Tibial artery (tissue), 4 donors: ENCODE measurements around the gene APMAP.

ENCODE experiments used
- DNase-seq, 2 donors: peaks; one replicate each; pipeline ENCODE4 v3.0.0-alpha.2; 2019
- H3K27ac ChIP-seq, 2 donors: fragments of 200-600 bp; sonication (generic) in 1 of 2; 1 replicate in 1 of 2; 2 replicates in 1 of 2; pipeline ENCODE4 v1.5.1; 2018 to 2019; ENCODE audit warnings: mild to moderate bottlenecking in 1 of 2
- H3K27me3 ChIP-seq, 2 donors: fragments of 200-600 bp; sonication (generic) in 1 of 2; one replicate each; pipeline versions ENCODE4 v1.5.1 to v1.6.0; 2016 to 2019
- H3K36me3 ChIP-seq, 3 donors: fragments of 200-600 bp; sonication (generic) in 2 of 3; one replicate each; pipeline ENCODE4 v1.5.1; 2016 to 2019; ENCODE audit warnings: mild to moderate bottlenecking in 2 of 3
- H3K4me1 ChIP-seq, 4 donors: fragments of 200-600 bp; sonication (generic) in 2 of 4; 1 replicate in 3 of 4; 2 replicates in 1 of 4; pipeline ENCODE4 v1.5.1; 2016 to 2019
- H3K4me3 ChIP-seq, 2 donors: fragments of 200-600 bp; sonication (generic) in 1 of 2; 1 replicate in 1 of 2; 2 replicates in 1 of 2; pipeline ENCODE4 v1.5.1; 2018 to 2019; ENCODE audit warnings: mild to moderate bottlenecking in 2 of 2
- H3K9me3 ChIP-seq, 3 donors: fragments of 200-600 bp; sonication (generic) in 1 of 3; one replicate each; pipeline ENCODE4 v1.5.1; 2016 to 2019
- intact Hi-C: fragments of 100-400 bp; cut with DNase I; formaldehyde crosslinking; loops from one replicate; pipeline ENCODE4 v1.15.0; 2023; ENCODE audit warnings: low total_unique reads
- TF ChIP-seq, protein P1 (sequence below), 2 experiments: fragments of 200-600 bp in 1 of 2; fragments of 450-650 bp in 1 of 2; IDR thresholded peaks; one replicate each; pipeline ENCODE4 v1.5.1; 2017 to 2019; ENCODE audit warnings: antibody characterized with exemption in 2 of 2, mild to moderate bottlenecking in 1 of 2, moderate library complexity in 1 of 2

The APMAP gene

GRCh38 chr20:24999568-24999967 is 7.0 kb upstream of the APMAP start:
- intact Hi-C loops, result loop anchor here (5.0 to 10.0 kb wide), 3 partner anchors 178 to 393 kb away; partner anchors contain the start of gene ABHD12
- peaks cover 0 to 4% (median 0%) of the 10 kb centered on the region in 3 donors for H3K36me3 ChIP-seq
- H3K9me3 ChIP-seq, result no peaks in the 10 kb centered on the region
- TF ChIP-seq, protein P1, sequence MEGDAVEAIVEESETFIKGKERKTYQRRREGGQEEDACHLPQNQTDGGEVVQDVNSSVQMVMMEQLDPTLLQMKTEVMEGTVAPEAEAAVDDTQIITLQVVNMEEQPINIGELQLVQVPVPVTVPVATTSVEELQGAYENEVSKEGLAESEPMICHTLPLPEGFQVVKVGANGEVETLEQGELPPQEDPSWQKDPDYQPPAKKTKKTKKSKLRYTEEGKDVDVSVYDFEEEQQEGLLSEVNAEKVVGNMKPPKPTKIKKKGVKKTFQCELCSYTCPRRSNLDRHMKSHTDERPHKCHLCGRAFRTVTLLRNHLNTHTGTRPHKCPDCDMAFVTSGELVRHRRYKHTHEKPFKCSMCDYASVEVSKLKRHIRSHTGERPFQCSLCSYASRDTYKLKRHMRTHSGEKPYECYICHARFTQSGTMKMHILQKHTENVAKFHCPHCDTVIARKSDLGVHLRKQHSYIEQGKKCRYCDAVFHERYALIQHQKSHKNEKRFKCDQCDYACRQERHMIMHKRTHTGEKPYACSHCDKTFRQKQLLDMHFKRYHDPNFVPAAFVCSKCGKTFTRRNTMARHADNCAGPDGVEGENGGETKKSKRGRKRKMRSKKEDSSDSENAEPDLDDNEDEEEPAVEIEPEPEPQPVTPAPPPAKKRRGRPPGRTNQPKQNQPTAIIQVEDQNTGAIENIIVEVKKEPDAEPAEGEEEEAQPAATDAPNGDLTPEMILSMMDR (IDR thresholded peaks at IDR 0.05), result no peak
- H3K27ac ChIP-seq, result no peak overlapping the region
- no peaks in the 10 kb centered on the region for H3K27me3 ChIP-seq
- peak in 1 of 2 donors; percentile 57 for DNase-seq
- H3K4me3 ChIP-seq, result no peak overlapping the region
- H3K4me1 ChIP-seq, result peaks cover 0 to 20% (median 12%) of the 10 kb centered on the region in 4 donors

GRCh38 chr20:24998631-24999445 is 6.3 kb upstream of the APMAP start:
- Histone ChIP-seq H3K4me3 (no peak overlapping the region), H3K27ac (no peak overlapping the region), H3K36me3 (no peaks in the 10 kb centered on the region), H3K4me1 (peaks cover 0 to 27% (median 14%) of the 10 kb centered on the region in 4 donors), H3K9me3 (no peaks in the 10 kb centered on the region), H3K27me3 (no peaks in the 10 kb centered on the region)
- DNase-seq, result peak in 1 of 2 donors; percentile 53
- TF ChIP-seq, protein P1 (IDR thresholded peaks at IDR 0.05), result no peak
- intact Hi-C loops, result loop anchor here (5.0 to 10.0 kb wide), 3 partner anchors 178 to 393 kb away; partner anchors contain the start of gene ABHD12

DNA sequence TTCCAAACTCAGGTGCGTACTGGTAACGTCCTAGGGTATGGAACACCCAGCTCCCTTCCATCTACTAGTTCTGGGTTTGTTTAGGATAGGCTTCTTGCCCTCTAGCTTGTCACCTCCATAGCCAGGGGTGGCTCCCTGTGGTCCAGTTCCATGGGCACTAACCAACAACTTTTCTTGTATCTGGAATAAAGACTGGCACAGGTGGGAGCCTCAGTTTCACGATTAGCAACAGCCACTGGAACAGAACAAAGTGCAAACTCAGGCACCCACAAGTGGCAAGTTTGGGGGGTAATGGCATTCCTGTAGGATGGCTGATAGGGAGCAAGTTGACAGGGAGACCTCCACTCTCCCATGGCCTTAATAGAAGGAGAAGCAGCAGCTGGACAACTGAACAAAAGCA is 5.6 kb upstream of the APMAP start:
- H3K27ac ChIP-seq, result no peak overlapping the region
- H3K27me3 ChIP-seq, result no peaks in the 10 kb centered on the region
- TF ChIP-seq, protein P1 (IDR thresholded peaks at IDR 0.05), result no peak
- H3K4me3 ChIP-seq, result no peak overlapping the region
- DNase-seq, result peak in 1 of 2 donors; percentile 46
- no peaks in the 10 kb centered on the region for H3K36me3 ChIP-seq
- no peaks in the 10 kb centered on the region for H3K9me3 ChIP-seq
- intact Hi-C loops, result loop anchor here (5.0 to 10.0 kb wide), 3 partner anchors 179 to 394 kb away; partner anchors contain the start of gene ABHD12
- H3K4me1 ChIP-seq, result peaks cover 0 to 34% (median 17%) of the 10 kb centered on the region in 4 donors

GRCh38 chr20:24996449-24997377 is 4.2 kb upstream of the APMAP start:
- Histone ChIP-seq H3K9me3 (no peaks in the 10 kb centered on the region), H3K4me1 (peaks cover 0 to 35% (median 20%) of the 10 kb centered on the region in 4 donors), H3K27me3 (no peaks in the 10 kb centered on the region), H3K27ac (no peak overlapping the region), H3K4me3 (no peak overlapping the region), H3K36me3 (no peaks in the 10 kb centered on the region)
- intact Hi-C loops, result loop anchor here (5.0 to 10.0 kb wide), 3 partner anchors 181 to 396 kb away; partner anchors contain the start of gene ABHD12
- peak in 1 of 2 donors; percentile 31 for DNase-seq
- TF ChIP-seq, protein P1 (IDR thresholded peaks at IDR 0.05), result no peak

DNA sequence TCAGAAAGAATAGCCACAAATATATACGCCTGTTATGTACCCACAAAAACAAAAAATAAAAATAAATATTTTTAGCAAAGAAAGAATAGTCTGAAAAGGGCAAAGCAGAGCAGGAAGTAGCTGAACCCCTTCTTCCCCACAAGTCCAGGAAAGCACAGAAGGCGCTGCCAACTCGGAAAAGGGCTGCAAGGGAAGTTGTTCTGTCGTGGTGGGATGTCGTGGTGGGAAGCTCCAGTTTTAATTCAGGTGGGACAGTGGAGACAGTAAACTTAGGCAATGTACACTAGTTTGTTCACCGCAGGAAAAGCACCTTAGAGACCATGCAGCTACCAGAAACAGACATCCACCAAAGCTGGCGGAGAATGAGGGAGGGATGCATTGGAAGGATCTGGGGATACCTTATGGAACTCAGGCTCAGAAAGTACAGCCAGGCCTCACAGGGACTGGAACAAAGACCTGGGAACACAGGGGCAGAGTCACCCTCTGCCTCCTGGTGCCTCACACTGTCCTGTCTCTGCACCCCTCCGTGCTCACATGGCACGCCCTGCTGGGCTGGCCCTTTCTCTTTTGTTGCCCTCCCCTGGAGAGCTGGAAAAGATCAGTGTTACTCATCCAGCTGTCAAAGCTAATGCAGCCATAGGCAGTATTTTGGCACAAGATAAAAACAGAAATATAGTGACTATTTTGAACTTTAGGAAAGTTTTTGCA is 3.3 kb upstream of the APMAP start:
- DNase-seq, result peak in 1 of 2 donors; percentile 51
- H3K4me1 ChIP-seq, result peaks cover 0 to 42% (median 27%) of the 10 kb centered on the region in 4 donors
- TF ChIP-seq, protein P1 (IDR thresholded peaks at IDR 0.05), result no peak
- H3K27me3 ChIP-seq, result no peaks in the 10 kb centered on the region
- H3K27ac ChIP-seq, result no peak overlapping the region
- H3K36me3 ChIP-seq, result no peaks in the 10 kb centered on the region
- intact Hi-C loops, result loop anchor here (5.0 to 10.0 kb wide), 3 partner anchors 181 to 396 kb away; partner anchors contain the start of gene ABHD12
- no peak overlapping the region for H3K4me3 ChIP-seq
- H3K9me3 ChIP-seq, result no peaks in the 10 kb centered on the region
